Stimulated activated memory B cell treated with anti-CD40 and anti-IgM and Interleukin-4, amounts not matched to agents 10 μg/mL and 1 μg/mL and 100 μg/mL, for 72 hours (primary cell): ENCODE measurements around the gene NEDD8.

Experiments
- ATAC-seq: fragments of 150-1000 bp; cut with Tn5 transposase; 2 replicates; pipeline ENCODE4 v1.10.0; 2021
- H3K27ac Mint-ChIP-seq: one replicate; pipeline ENCODE4 v1.8.0; 2022; ENCODE audit warnings: mild to moderate bottlenecking, mixed read lengths
- H3K27me3 Mint-ChIP-seq: one replicate; pipeline ENCODE4 v1.8.0; 2022; ENCODE audit warnings: mixed read lengths
- H3K36me3 Mint-ChIP-seq: one replicate; pipeline ENCODE4 v1.8.0; 2022; ENCODE audit warnings: mixed read lengths
- H3K4me1 Mint-ChIP-seq: one replicate; pipeline ENCODE4 v1.8.0; 2022; ENCODE audit warnings: mixed read lengths
- H3K4me3 Mint-ChIP-seq: one replicate; pipeline ENCODE4 v1.8.0; 2022; ENCODE audit warnings: mild to moderate bottlenecking, moderate library complexity, mixed read lengths
- H3K9me3 Mint-ChIP-seq: one replicate; pipeline ENCODE4 v1.8.0; 2022; ENCODE audit warnings: mixed read lengths

The NEDD8 gene

GRCh38 chr14:24189460-24189859 lies 42.7 kb downstream of the NEDD8 start:
- Mint-ChIP-seq H3K9me3 (no peaks in the 10 kb centered on the region), H3K36me3 (peaks cover 49% of the 10 kb centered on the region), H3K4me1 (peaks cover 47% of the 10 kb centered on the region)

GRCh38 chr14:24189059-24189375 lies 43.1 kb downstream of the NEDD8 start:
- Mint-ChIP-seq H3K4me3 (peak overlapping the region; percentile 96), H3K36me3 (peaks cover 50% of the 10 kb centered on the region), H3K27ac (peak overlapping the region; percentile 87), H3K9me3 (no peaks in the 10 kb centered on the region), H3K27me3 (no peaks in the 10 kb centered on the region), H3K4me1 (peaks cover 43% of the 10 kb centered on the region)
- ATAC-seq = no peak

More at GRCh38 chr14:24189460-24189859, 42.7 kb downstream of the NEDD8 start:
- Mint-ChIP-seq H3K27me3 (no peaks in the 10 kb centered on the region), H3K4me3 (no peak overlapping the region), H3K27ac (peak overlapping the region; percentile 87)
- no peak for ATAC-seq

DNA sequence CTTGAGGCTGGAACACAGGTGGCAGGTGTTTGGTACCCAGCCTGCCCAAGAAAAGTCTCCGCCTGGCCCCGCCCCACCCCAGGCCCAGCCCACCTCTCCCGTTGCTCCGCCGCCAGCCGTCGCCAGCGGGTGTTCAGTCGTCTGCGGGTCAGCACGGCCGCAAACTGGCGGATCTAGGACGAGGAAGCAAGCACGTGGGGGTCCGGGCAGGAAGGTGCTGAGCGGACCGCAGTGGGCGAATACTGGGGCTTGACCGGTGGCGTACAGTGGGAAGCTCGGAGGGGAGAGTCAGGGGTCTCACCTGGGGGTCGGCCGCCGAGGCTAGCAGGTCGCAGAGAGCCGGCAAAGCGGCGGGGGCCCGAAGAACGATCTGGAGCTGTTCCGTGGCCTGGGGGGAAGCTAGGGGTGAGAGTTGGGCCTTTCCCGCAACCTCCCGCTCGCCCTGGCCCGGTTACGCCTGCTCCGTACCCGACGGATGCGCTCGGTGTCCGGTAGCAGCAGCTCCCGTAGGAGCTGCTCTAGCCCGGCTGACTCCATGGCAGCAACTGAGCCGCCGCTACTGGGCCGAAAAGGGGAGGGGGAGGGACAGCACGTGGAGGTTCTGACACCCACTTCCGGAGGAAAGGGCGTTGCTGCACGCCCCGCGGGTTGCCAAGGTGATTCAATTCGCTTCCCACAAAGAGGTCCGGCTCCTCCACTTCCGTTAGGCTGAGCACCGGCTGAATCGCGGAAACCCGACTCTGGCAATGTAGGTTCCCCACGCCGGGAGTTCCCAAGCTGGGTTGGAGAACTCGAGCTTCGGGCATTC lies 43.7 kb downstream of the NEDD8 start, which contains the start of gene IPO4:
Gene IPO4 (minus strand): TSS at position 566 of the 808 bp plus-strand sequence. CDS start 29 bp downstream, at position 537.
- Mint-ChIP-seq H3K27me3 (no peaks in the 10 kb centered on the region), H3K4me1 (peaks cover 40% of the 10 kb centered on the region), H3K9me3 (no peaks in the 10 kb centered on the region), H3K27ac (peak within 1 kb of the TSS; percentile 87), H3K4me3 (peak within 1 kb of the TSS; percentile 96), H3K36me3 (peaks cover 55% of the 10 kb centered on the region)
- ATAC-seq = peak; percentile 97

DNA sequence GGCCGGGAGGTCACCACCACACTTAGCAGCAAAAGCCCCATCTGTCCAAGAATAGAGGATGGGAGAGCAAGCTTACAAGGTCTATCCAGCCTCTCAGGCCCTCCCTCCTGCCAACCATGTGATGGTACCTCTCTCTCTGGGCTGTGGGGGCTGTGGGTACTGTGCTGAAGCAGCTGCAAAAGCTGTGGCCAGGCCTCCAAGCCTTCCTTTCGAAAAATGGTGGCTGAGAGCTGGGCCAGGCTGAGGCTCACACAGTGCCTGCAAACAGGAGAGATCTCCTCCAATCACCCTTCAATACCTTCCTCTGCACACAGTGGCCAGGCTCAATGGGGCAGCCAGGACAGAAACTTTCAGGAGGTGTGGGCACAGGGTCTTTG lies 44.6 kb downstream of the NEDD8 start:
- ATAC-seq = no peak
- H3K4me3 Mint-ChIP-seq = peak overlapping the region; percentile 96
- peaks cover 36% of the 10 kb centered on the region for H3K4me1 Mint-ChIP-seq
- H3K9me3 Mint-ChIP-seq = no peaks in the 10 kb centered on the region
- peak overlapping the region; percentile 87 for H3K27ac Mint-ChIP-seq
- H3K27me3 Mint-ChIP-seq = no peaks in the 10 kb centered on the region
- H3K36me3 Mint-ChIP-seq = peaks cover 60% of the 10 kb centered on the region

GRCh38 chr14:24186831-24187538 lies 45.2 kb downstream of the NEDD8 start:
- no peaks in the 10 kb centered on the region for H3K9me3 Mint-ChIP-seq
- ATAC-seq = no peak
- H3K4me1 Mint-ChIP-seq = peaks cover 31% of the 10 kb centered on the region
- H3K27me3 Mint-ChIP-seq = no peaks in the 10 kb centered on the region
- H3K4me3 Mint-ChIP-seq = peak overlapping the region; percentile 62
- peaks cover 60% of the 10 kb centered on the region for H3K36me3 Mint-ChIP-seq
- peak overlapping the region; percentile 87 for H3K27ac Mint-ChIP-seq

- Mint-ChIP-seq H3K27me3 (no peaks in the 10 kb centered on the region), H3K4me3 (no peak overlapping the region), H3K4me1 (peaks cover 25% of the 10 kb centered on the region), H3K27ac (no peak overlapping the region), H3K36me3 (peaks cover 63% of the 10 kb centered on the region), H3K9me3 (no peaks in the 10 kb centered on the region)
- no peak for ATAC-seq
Measured at GRCh38 chr14:24185741-24186140, 46.4 kb downstream of the NEDD8 start.

GRCh38 chr14:24185026-24185425 lies 47.1 kb downstream of the NEDD8 start:
- H3K36me3 Mint-ChIP-seq = peaks cover 64% of the 10 kb centered on the region
- H3K27me3 Mint-ChIP-seq = no peaks in the 10 kb centered on the region
- no peak for ATAC-seq
- H3K4me1 Mint-ChIP-seq = peaks cover 25% of the 10 kb centered on the region
- no peaks in the 10 kb centered on the region for H3K9me3 Mint-ChIP-seq
- H3K4me3 Mint-ChIP-seq = no peak overlapping the region
- H3K27ac Mint-ChIP-seq = no peak overlapping the region

- Mint-ChIP-seq H3K27ac (no peak overlapping the region), H3K27me3 (no peaks in the 10 kb centered on the region), H3K36me3 (peaks cover 67% of the 10 kb centered on the region), H3K4me1 (peaks cover 28% of the 10 kb centered on the region), H3K4me3 (no peak overlapping the region), H3K9me3 (no peaks in the 10 kb centered on the region)
- no peak for ATAC-seq
Measured at GRCh38 chr14:24184104-24184970, 47.8 kb downstream of the NEDD8 start.

- Mint-ChIP-seq H3K36me3 (peaks cover 73% of the 10 kb centered on the region), H3K4me1 (peaks cover 27% of the 10 kb centered on the region), H3K27me3 (no peaks in the 10 kb centered on the region), H3K9me3 (no peaks in the 10 kb centered on the region), H3K27ac (no peak overlapping the region), H3K4me3 (no peak overlapping the region)
- ATAC-seq = no peak
Measured at GRCh38 chr14:24183014-24183481, 49.1 kb downstream of the NEDD8 start.

DNA sequence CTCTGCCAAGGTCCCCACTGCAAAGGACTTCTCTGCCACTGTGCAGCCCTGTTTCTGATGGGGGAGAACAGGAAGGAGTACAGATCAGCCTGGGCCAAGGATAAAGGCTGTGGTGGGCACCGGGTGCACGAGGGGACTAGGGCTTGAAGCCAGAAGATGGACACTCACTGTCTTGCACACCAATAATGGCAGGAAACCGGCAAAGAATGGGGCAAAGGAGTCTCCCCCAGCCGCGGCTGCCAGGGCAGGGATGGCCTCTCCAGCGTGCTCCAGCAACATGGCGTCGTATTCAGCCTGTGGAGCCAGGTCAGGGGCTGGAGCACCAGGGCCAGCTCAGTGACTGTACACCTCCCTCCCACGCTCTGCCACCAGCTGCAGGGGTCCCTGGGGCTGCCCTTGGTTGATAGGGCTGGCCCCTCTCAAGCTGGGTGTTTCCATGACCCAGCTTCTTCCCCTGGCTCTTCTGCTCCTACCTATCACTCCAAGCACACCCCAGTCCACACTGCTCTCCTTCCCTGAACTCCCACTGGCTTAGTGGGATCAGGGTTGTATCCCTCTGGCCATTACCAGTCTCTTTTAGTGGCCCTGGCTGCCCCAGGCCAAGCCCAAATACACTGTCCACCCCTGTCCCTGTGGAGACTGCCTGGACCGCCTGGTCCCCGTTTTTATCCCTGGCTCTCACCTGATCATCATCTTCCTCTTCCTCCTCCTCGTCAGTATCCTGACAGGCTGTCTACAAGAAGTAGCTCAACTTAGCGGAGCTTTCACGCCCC lies 49.9 kb downstream of the NEDD8 start:
- no peaks in the 10 kb centered on the region for H3K27me3 Mint-ChIP-seq
- no peak for ATAC-seq
- H3K36me3 Mint-ChIP-seq = peaks cover 79% of the 10 kb centered on the region
- no peak overlapping the region for H3K27ac Mint-ChIP-seq
- no peaks in the 10 kb centered on the region for H3K9me3 Mint-ChIP-seq
- H3K4me3 Mint-ChIP-seq = no peak overlapping the region
- peaks cover 19% of the 10 kb centered on the region for H3K4me1 Mint-ChIP-seq

DNA sequence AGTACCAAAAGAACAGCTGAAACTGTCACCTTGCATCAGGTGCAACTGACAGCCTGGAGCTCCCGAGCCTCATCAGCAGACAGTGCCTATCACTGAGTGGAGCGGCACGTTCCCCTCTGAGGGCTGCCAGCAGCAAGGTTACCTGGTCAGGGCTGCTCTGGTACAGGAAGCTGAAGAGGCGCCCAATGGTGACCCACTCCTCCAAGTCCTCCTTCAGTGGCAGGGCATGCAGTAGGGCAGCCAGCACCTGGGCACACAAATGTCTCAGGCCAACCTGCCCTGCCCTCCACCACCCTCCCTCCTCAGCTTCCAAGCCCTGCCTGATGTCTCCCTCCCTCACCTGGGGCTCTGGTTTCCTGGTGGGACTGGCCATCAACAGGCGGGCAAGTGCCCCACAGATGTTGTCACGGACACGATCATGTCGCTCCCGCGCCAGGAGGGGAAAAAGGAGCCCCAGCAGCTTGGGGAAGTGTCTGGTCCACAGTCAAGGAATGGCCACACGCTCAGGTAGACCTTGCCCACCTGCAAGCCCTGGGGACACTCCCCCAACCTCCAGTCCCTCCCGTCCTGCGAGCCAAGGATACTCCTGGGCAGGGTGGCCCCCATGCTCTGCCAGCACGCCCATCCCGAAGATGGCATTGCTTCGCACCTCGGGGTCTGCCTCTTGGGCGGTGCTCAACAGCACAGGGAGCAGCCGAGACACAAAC lies 50.6 kb downstream of the NEDD8 start:
- H3K27me3 Mint-ChIP-seq = no peaks in the 10 kb centered on the region
- no peak for ATAC-seq
- no peak overlapping the region for H3K27ac Mint-ChIP-seq
- H3K4me3 Mint-ChIP-seq = no peak overlapping the region
- peaks cover 83% of the 10 kb centered on the region for H3K36me3 Mint-ChIP-seq
- peaks cover 14% of the 10 kb centered on the region for H3K4me1 Mint-ChIP-seq
- H3K9me3 Mint-ChIP-seq = no peaks in the 10 kb centered on the region

DNA sequence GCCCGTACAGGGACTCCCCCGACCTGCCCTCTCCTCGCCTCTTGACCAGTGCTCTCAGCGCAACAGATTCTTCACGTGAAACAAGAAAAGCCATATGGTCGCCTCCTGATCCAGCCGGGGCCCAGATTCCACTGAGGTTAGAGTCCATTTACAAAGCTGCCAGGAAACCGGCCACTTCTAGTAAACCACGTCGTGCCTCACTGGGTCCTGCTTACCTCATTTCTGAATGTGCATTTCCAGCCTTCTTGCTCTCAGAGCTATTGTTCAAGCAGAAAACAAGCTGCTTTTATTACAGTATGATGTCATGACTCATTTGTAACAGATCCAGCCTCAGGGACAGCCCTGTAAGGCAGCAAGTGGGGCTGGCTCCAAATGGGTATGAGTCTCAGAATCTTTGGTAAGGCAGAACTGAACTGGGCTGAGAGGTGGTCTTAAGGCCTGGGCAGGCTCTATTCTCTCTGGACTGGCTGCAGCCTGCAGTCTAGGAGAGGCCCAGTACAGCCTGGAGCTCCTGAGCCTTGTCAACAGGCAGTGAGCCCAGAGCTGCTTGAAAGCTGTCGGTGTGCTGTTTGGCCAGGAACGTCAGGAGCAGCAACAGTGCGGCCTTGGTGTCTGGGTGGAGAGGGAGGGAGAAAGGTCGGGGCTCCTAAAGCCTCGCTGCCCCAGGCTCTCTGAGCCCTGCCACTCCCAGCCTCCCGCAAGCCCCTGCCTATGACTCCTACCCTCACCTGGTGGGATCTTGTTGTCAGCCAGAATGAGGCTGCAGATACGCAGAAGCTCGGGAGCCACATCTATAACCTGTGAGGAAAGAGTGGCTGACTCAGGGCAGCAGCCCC lies 52.0 kb downstream of the NEDD8 start:
- no peak for ATAC-seq
- Mint-ChIP-seq H3K27me3 (no peaks in the 10 kb centered on the region), H3K4me3 (no peak overlapping the region), H3K27ac (no peak overlapping the region), H3K4me1 (peaks cover 14% of the 10 kb centered on the region), H3K36me3 (peaks cover 71% of the 10 kb centered on the region), H3K9me3 (no peaks in the 10 kb centered on the region)

- Mint-ChIP-seq H3K27ac (peak overlapping the region; percentile 38), H3K4me1 (peaks cover 14% of the 10 kb centered on the region), H3K9me3 (no peaks in the 10 kb centered on the region), H3K27me3 (no peaks in the 10 kb centered on the region), H3K4me3 (no peak overlapping the region), H3K36me3 (peaks cover 71% of the 10 kb centered on the region)
- ATAC-seq = no peak
Measured at GRCh38 chr14:24179294-24179960, 52.7 kb downstream of the NEDD8 start.
